ENCODE measurements around the gene MORN2. TPM values are rescaled to one million over a fixed set of nuclear protein-coding genes. Genes with fewer than 3 reads are reported as not detected.
"Not testable (repeated sequence)": the region's sequence is repeated elsewhere in the genome, so short reads cannot be mapped to it uniquely, and the experiment has no call there.

Gene MORN2
- total RNA-seq (1 to 10 TPM in 1 of 2 experiments, under 1 TPM in 1; 0.49 to 2.0 TPM), polyA plus RNA-seq (1 to 10 TPM; 2.8 to 5.9 TPM)

DNA sequence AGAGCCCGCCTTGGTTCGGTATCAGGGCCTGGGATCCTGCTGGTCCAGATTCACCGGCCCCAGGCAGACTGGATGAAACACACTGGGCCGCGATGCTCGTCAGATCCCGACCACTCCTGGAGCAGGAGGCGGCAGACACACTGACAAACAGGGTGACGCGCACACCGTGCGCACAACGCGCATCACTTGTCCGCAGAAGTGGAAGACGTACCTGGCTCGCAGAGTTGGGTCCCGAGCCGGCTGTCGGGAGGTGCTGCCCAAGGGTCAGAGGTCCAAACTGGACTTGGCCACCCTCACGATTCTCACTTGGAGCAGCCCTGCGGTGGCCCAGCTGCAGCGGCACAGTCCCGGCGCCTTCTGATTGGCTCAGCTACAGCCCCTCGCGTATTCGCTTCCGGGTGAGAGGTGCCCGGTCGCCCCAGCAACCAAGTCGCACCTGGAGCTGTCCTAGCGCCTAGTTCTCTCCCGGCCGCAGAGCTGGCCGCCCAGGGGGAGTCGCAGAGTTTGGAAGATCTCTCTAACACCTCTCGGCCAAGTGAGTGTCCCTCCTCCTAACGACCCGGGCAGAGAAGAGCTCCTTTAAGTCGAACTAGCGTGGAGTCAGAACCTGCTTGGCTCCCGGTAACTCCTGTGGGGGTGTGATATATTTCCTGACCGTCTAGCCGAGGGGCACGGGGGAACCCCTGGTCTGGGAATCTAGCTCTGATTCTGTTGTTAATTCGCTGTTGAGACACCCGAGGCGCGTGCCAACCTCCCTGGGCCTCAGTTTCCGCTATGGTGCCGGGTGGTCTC lies at the start of gene MORN2, which contains the start of gene DHX57:
Gene MORN2, plus strand, starts transcription at position 401 of the 792 bp plus-strand sequence.
Gene DHX57, minus strand, starts transcription at position 359 of the 792 bp plus-strand sequence. CDS start 7,529 bp downstream, outside the sequence.
- Histone ChIP-seq H3K36me3 (ENCODE audit: insufficient read depth, low read length) (no peaks in the 10 kb centered on the region), H3K9me3 (ENCODE audit: control insufficient read depth in 1 of 2, low read length in 2 of 2) (no peaks in the 10 kb centered on the region), H3K4me1 (ENCODE audit: insufficient read depth, low read length) (peaks cover 15% of the 10 kb centered on the region), H3K27me3 (ENCODE audit: insufficient read depth, low read length) (no peaks in the 10 kb centered on the region), H3K4me3 (ENCODE audit: low read length in 2 of 2) (peak within 1 kb of the TSS; percentile 95 to 97), H3K27ac (ENCODE audit: low read depth, low read length) (peak within 1 kb of the TSS; percentile 72)
- Mint-ChIP-seq H3K36me3 (peaks cover 14 to 22% of the 10 kb centered on the region in 2 donors), H3K4me1 (peaks cover 15 to 30% (median 24%) of the 10 kb centered on the region in 4 donors), H3K27me3 (no peaks in the 10 kb centered on the region), H3K27ac (peak within 1 kb of the TSS; percentile 89 to 98 (median 98)), H3K4me3 (peak within 1 kb of the TSS; percentile 95 to 99 (median 98)), H3K9me3 (peaks cover 0 to 11% (median 6%) of the 10 kb centered on the region in 8 donors)
- CTCF ChIA-PET (ENCODE audit: partially characterized antibody): no interaction called here
- peak; percentile 77 to 85 (median 83) for DNase-seq
- intact Hi-C loops (cut with micrococcal nuclease): no loop called here
- POLR2A ChIA-PET (ENCODE audit: partially characterized antibody): interaction anchor here (2.5 kb wide), 1 partner anchor 125 kb away, joined by 29 read pairs; the partner anchor contains the start of gene SRSF7

DNA sequence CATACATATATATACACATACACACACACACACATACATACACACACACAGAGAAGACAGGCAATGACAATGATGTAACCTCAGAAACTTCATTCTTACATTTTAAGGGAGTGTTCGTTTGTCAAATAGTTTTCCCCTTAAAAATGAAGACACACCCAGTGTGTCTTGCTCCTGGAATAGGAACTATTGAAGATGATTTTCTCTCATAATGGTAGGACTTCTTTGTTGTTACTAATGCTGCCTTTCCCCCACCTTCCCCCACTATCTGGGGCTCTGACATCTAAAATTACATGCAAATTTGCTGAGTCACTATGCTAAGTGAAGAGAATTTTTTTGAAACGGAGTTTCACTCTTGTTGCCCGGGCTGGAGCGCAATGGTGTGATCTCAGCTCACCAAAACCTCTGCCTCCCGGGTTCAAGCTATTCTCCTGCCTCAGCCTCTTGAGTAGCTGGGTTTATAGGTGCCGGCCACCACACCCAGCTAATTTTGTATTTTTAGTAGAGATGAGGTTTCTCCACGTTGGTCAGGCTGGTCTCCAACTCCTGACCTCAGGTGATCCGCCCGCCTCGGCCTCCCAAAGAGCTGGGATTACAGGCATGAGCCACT lies 48.1 kb upstream of the MORN2 start:
- H3K27me3 ChIP-seq (ENCODE audit: insufficient read depth, low read length); H3K4me1 ChIP-seq (ENCODE audit: insufficient read depth, low read length); POLR2A ChIA-PET (ENCODE audit: partially characterized antibody); intact Hi-C loops (cut with micrococcal nuclease); H3K4me1 Mint-ChIP-seq; H3K27ac ChIP-seq (ENCODE audit: low read depth, low read length); H3K4me3 Mint-ChIP-seq; H3K4me3 ChIP-seq (ENCODE audit: low read length in 2 of 2); H3K9me3 Mint-ChIP-seq; CTCF ChIA-PET (ENCODE audit: partially characterized antibody); H3K27me3 Mint-ChIP-seq; H3K9me3 ChIP-seq (ENCODE audit: control insufficient read depth in 1 of 2, low read length in 2 of 2); DNase-seq; H3K27ac Mint-ChIP-seq: not testable (repeated sequence)
- H3K36me3 ChIP-seq (ENCODE audit: insufficient read depth, low read length): peaks cover 10% of the 10 kb centered on the region
- peaks cover 33 to 39% of the 10 kb centered on the region in 2 donors for H3K36me3 Mint-ChIP-seq

DNA sequence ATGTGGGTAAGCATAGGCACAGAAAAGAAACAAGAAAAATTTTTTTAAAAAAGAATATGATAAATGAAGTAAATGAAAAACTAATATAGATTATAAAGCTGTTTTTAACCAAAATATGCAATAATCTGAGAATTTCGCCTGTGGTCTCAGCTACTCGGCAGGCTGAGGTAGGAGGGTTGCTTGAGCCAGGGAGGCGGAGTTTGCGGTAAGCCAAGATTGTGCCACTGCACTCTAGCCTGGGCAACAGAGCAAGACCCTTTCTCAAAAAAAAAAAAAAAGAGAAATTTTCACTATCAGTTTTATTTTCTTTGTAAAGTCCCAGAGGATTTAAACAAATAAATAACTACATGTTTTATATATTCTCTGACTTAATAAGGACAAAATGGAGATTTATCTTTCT lies 47.3 kb upstream of the MORN2 start:
- Histone ChIP-seq H3K27ac (ENCODE audit: low read depth, low read length) (no peak overlapping the region), H3K9me3 (ENCODE audit: control insufficient read depth in 1 of 2, low read length in 2 of 2) (no peaks in the 10 kb centered on the region), H3K4me1 (ENCODE audit: insufficient read depth, low read length) (no peaks in the 10 kb centered on the region), H3K27me3 (ENCODE audit: insufficient read depth, low read length) (no peaks in the 10 kb centered on the region), H3K36me3 (ENCODE audit: insufficient read depth, low read length) (peaks cover 6% of the 10 kb centered on the region), H3K4me3 (ENCODE audit: low read length in 2 of 2) (no peak overlapping the region)
- intact Hi-C loops (cut with micrococcal nuclease): no loop called here
- DNase-seq: no peak
- no peak overlapping the region for H3K27ac Mint-ChIP-seq
- no peaks in the 10 kb centered on the region for H3K4me1 Mint-ChIP-seq
- H3K36me3 Mint-ChIP-seq: peaks cover 33 to 35% of the 10 kb centered on the region in 2 donors
- ChIA-PET POLR2A (ENCODE audit: partially characterized antibody) (no interaction called here), CTCF (ENCODE audit: partially characterized antibody) (no interaction called here)
- no peaks in the 10 kb centered on the region for H3K9me3 Mint-ChIP-seq
- no peaks in the 10 kb centered on the region for H3K27me3 Mint-ChIP-seq
- H3K4me3 Mint-ChIP-seq: no peak overlapping the region

DNA sequence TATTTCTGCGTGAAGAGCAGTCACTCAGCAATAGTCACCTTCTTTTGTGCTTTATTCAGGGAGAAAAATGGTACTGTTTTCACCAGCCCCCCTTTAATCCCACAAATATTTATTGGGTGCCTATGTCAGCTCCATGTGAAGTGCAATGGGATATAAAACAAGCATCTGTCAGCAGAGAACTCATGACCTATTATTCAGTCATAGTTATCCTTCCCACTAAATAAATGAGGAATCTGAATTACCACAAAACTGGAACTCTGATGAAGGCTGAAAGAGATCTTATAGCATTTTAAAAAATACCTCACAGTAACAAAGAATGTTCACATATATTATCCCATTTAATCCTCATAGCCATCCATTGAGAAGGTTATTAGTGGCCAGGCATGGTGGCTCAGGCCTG lies 45.8 kb upstream of the MORN2 start:
- peaks cover 29 to 33% of the 10 kb centered on the region in 2 donors for H3K36me3 Mint-ChIP-seq
- H3K4me1 ChIP-seq (ENCODE audit: insufficient read depth, low read length): no peaks in the 10 kb centered on the region
- H3K27ac Mint-ChIP-seq: no peak overlapping the region
- no peak for DNase-seq
- ChIA-PET CTCF (ENCODE audit: partially characterized antibody) (no interaction called here), POLR2A (ENCODE audit: partially characterized antibody) (no interaction called here)
- no peaks in the 10 kb centered on the region for H3K27me3 ChIP-seq (ENCODE audit: insufficient read depth, low read length)
- intact Hi-C loops (cut with micrococcal nuclease): no loop called here
- no peak overlapping the region for H3K4me3 Mint-ChIP-seq
- H3K9me3 Mint-ChIP-seq: no peaks in the 10 kb centered on the region
- H3K27ac ChIP-seq (ENCODE audit: low read depth, low read length): no peak overlapping the region
- H3K4me3 ChIP-seq (ENCODE audit: low read length in 2 of 2): no peak overlapping the region
- H3K9me3 ChIP-seq (ENCODE audit: control insufficient read depth in 1 of 2, low read length in 2 of 2): no peaks in the 10 kb centered on the region
- H3K4me1 Mint-ChIP-seq: no peaks in the 10 kb centered on the region
- H3K27me3 Mint-ChIP-seq: no peaks in the 10 kb centered on the region
- H3K36me3 ChIP-seq (ENCODE audit: insufficient read depth, low read length): no peaks in the 10 kb centered on the region

DNA sequence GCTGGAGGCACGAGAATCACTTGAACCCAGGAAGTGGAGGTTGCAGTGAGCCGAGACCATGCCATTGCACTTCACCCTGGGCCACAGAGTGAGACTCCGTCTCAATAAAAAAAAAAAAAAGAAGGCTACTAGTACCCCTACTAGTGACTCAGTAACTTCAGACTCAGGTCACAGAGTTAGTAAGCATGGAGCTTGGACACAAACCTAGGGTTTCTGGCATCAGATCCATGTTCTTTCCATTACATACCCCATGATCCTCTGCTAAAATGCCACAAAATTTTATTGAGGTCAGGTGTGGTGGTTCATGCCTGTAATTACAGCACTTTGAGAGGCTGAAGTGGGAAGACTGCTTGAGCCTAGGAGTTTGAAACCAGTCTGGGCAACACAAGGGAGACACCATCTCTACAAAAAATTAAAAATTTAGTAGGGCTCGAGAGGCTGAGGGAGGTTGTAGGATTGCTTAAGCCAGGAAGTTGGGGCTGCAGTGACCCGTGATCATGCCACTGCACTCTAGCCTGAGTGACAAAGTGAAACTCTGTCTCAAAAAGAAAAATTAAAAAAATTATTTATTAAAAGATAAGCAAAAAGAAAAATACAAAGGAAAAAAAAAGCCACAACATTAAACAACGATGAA lies 45.1 kb upstream of the MORN2 start:
- Mint-ChIP-seq H3K27me3 (no peaks in the 10 kb centered on the region), H3K4me1 (no peaks in the 10 kb centered on the region), H3K27ac (no peak overlapping the region), H3K9me3 (no peaks in the 10 kb centered on the region), H3K36me3 (peaks cover 26 to 36% of the 10 kb centered on the region in 2 donors), H3K4me3 (no peak overlapping the region)
- Histone ChIP-seq H3K4me1 (ENCODE audit: insufficient read depth, low read length) (no peaks in the 10 kb centered on the region), H3K27ac (ENCODE audit: low read depth, low read length) (no peak overlapping the region), H3K9me3 (ENCODE audit: control insufficient read depth in 1 of 2, low read length in 2 of 2) (no peaks in the 10 kb centered on the region), H3K4me3 (ENCODE audit: low read length in 2 of 2) (no peak overlapping the region), H3K36me3 (ENCODE audit: insufficient read depth, low read length) (no peaks in the 10 kb centered on the region), H3K27me3 (ENCODE audit: insufficient read depth, low read length) (no peaks in the 10 kb centered on the region)
- DNase-seq: no peak
- intact Hi-C loops (cut with micrococcal nuclease): no loop called here
- ChIA-PET POLR2A (ENCODE audit: partially characterized antibody) (no interaction called here), CTCF (ENCODE audit: partially characterized antibody) (no interaction called here)

DNA sequence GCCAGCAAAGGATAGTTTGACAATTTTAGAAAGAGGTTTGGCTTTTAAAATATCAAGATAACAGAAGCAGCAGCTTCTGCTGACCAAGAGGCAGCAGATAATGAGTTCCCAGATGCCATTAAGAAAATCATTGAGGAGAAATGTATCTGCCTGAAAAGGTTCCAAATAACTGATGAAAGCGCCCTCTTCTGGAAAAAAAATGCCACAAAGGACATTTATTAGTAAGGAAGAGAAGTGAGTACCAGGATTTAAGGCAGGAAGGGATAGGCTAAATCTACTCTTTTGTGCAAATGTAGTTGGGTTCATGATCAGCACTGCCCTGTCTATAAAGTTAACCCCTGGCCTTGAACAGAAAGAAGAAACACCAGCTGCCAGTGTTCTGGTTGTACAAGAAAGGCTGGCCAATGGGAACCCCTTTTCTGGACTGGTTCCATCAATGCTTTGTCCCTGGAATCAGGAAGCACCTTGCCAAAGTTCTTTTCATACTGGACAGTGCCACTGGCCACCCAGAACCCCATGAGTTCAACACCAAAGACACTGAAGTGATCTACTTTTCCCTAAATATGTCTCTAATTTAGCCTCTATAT lies 40.7 kb upstream of the MORN2 start:
- H3K27ac ChIP-seq (ENCODE audit: low read depth, low read length): no peak overlapping the region
- no peaks in the 10 kb centered on the region for H3K9me3 ChIP-seq (ENCODE audit: control insufficient read depth in 1 of 2, low read length in 2 of 2)
- no peaks in the 10 kb centered on the region for H3K27me3 ChIP-seq (ENCODE audit: insufficient read depth, low read length)
- ChIA-PET CTCF (ENCODE audit: partially characterized antibody) (interaction anchor here (1.0 to 1.7 kb wide), 2 partner anchors 253 to 300 kb away, joined by 3 to 6 read pairs; no protein-coding TSS in a partner anchor), POLR2A (ENCODE audit: partially characterized antibody) (no interaction called here)
- no peaks in the 10 kb centered on the region for H3K4me1 ChIP-seq (ENCODE audit: insufficient read depth, low read length)
- H3K27me3 Mint-ChIP-seq: no peaks in the 10 kb centered on the region
- H3K4me3 ChIP-seq (ENCODE audit: low read length in 2 of 2): no peak overlapping the region
- intact Hi-C loops (cut with micrococcal nuclease): loop anchor here (1.0 kb wide), 1 partner anchor 299 kb away; no protein-coding TSS in a partner anchor
- H3K36me3 Mint-ChIP-seq: peaks cover 15 to 36% of the 10 kb centered on the region in 2 donors
- H3K27ac Mint-ChIP-seq: no peak overlapping the region
- DNase-seq: peak in 3 of 5 donors; percentile 10 to 19 (median 18)
- H3K36me3 ChIP-seq (ENCODE audit: insufficient read depth, low read length): peaks cover 4% of the 10 kb centered on the region
- no peaks in the 10 kb centered on the region for H3K4me1 Mint-ChIP-seq
- no peaks in the 10 kb centered on the region for H3K9me3 Mint-ChIP-seq
- H3K4me3 Mint-ChIP-seq: no peak overlapping the region

DNA sequence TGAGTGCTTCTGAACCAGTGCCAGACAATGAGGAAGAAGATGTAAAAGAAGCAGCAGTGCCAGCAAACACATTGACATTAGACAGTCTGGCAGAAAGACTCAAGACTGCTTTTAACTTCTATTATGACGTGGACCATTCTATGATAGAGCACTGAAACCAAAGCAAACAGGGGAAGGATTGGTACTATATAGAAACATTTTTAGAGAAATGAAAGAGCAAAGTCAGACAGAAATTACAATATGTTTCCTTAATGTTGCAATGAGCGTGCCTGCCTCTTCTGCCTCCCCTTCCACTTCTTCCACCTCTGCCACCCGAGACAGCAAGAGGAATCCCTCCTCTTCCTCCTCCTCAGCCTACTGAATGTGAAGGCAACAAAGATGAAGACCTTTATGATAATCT lies 39.8 kb upstream of the MORN2 start:
- H3K9me3 Mint-ChIP-seq: no peaks in the 10 kb centered on the region
- H3K36me3 Mint-ChIP-seq: peaks cover 19 to 36% of the 10 kb centered on the region in 2 donors
- H3K27ac ChIP-seq (ENCODE audit: low read depth, low read length): no peak overlapping the region
- H3K27me3 Mint-ChIP-seq: no peaks in the 10 kb centered on the region
- H3K9me3 ChIP-seq (ENCODE audit: control insufficient read depth in 1 of 2, low read length in 2 of 2): no peaks in the 10 kb centered on the region
- peak overlapping the region in 1 of 7 donors; percentile 43 for H3K27ac Mint-ChIP-seq
- H3K4me1 Mint-ChIP-seq: no peaks in the 10 kb centered on the region
- DNase-seq: no peak
- ChIA-PET POLR2A (ENCODE audit: partially characterized antibody) (no interaction called here), CTCF (ENCODE audit: partially characterized antibody) (interaction anchor here (1.0 kb wide), 1 partner anchor 301 kb away, joined by 3 read pairs; no protein-coding TSS in a partner anchor)
- H3K36me3 ChIP-seq (ENCODE audit: insufficient read depth, low read length): peaks cover 4% of the 10 kb centered on the region
- intact Hi-C loops (cut with micrococcal nuclease): loop anchor here (1.0 kb wide), 1 partner anchor 300 kb away; no protein-coding TSS in a partner anchor
- H3K4me3 ChIP-seq (ENCODE audit: low read length in 2 of 2): no peak overlapping the region
- H3K27me3 ChIP-seq (ENCODE audit: insufficient read depth, low read length): no peaks in the 10 kb centered on the region
- H3K4me3 Mint-ChIP-seq: no peak overlapping the region
- no peaks in the 10 kb centered on the region for H3K4me1 ChIP-seq (ENCODE audit: insufficient read depth, low read length)
